ENCODE data around the gene LTBR. TPM values are rescaled to one million over a fixed set of nuclear protein-coding genes. Genes with fewer than 3 reads are reported as not detected.

LTBR gene
- total RNA-seq, result 16.4 and 17.0 TPM in 2 replicates
- long read RNA-seq, partial matches to known transcripts, result 1 of 5 reads
- long read RNA-seq, other reads (novel, unspliced or antisense), result 0 of 5 reads

- H3K4me3 Mint-ChIP-seq (ENCODE audit: unreplicated experiment), result no peak within 1 kb of the TSS
- H3K27me3 Mint-ChIP-seq (ENCODE audit: unreplicated experiment), result peaks cover 2% of the 10 kb centered on the region
- H3K4me1 Mint-ChIP-seq (ENCODE audit: unreplicated experiment), result peaks cover 23% of the 10 kb centered on the region
- no peak within 1 kb of the TSS for H3K27ac Mint-ChIP-seq (ENCODE audit: unreplicated experiment)
- no peak for TF ChIP-seq CTCF (IDR thresholded peaks at IDR 0.05)
- no peaks in the 10 kb centered on the region for H3K9me3 Mint-ChIP-seq (ENCODE audit: unreplicated experiment)
- no peaks in the 10 kb centered on the region for H3K36me3 Mint-ChIP-seq (ENCODE audit: unreplicated experiment)
- no peak for DNase-seq (ENCODE audit: extremely low spot score, unreplicated experiment)
Observed at GRCh38 chr12:6383572-6384498, at the start of gene LTBR. Gene LTBR (plus strand): TSS chr12:6384162. CDS start chr12:6384359, 197 bp downstream.

- Mint-ChIP-seq H3K9me3 (ENCODE audit: unreplicated experiment) (no peaks in the 10 kb centered on the region), H3K36me3 (ENCODE audit: unreplicated experiment) (peaks cover 26% of the 10 kb centered on the region)
Observed at GRCh38 chr12:6334359-6334758, 49.6 kb upstream of the LTBR start.

DNA sequence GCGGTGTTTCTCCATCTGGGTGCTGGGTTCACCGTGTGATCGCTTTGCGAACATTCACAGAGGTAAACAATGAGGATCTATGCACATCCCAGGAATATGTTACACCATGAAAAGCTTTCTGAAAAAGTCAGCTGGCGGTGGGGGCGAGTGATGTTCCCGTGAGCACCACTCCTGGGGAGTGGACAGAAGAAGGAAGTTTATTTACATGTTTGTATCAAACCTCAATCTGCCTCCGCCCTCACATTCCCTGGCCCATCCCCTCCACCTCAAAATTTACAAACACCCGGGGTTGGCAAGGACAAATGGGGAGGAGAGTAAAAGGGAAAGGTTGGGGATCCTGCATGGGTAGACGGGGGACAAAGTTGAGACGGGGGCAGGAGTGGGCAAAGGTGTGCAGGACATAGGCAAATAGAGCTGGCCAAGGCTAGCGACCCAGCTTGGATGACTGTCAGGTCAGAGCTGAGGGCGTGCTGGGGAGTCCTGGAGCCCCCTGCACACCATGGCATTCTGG is 49.0 kb upstream of the LTBR start:
- Mint-ChIP-seq H3K27me3 (ENCODE audit: unreplicated experiment) (no peaks in the 10 kb centered on the region), H3K4me1 (ENCODE audit: unreplicated experiment) (peaks cover 2% of the 10 kb centered on the region), H3K27ac (ENCODE audit: unreplicated experiment) (no peak overlapping the region), H3K36me3 (ENCODE audit: unreplicated experiment) (peaks cover 26% of the 10 kb centered on the region), H3K9me3 (ENCODE audit: unreplicated experiment) (no peaks in the 10 kb centered on the region), H3K4me3 (ENCODE audit: unreplicated experiment) (no peak overlapping the region)
- no peak for DNase-seq (ENCODE audit: extremely low spot score, unreplicated experiment)
- TF ChIP-seq CTCF (IDR thresholded peaks at IDR 0.05), result no peak

More at GRCh38 chr12:6334359-6334758, 49.6 kb upstream of the LTBR start:
- Mint-ChIP-seq H3K4me3 (ENCODE audit: unreplicated experiment) (no peak overlapping the region), H3K4me1 (ENCODE audit: unreplicated experiment) (peaks cover 2% of the 10 kb centered on the region), H3K27ac (ENCODE audit: unreplicated experiment) (no peak overlapping the region), H3K27me3 (ENCODE audit: unreplicated experiment) (no peaks in the 10 kb centered on the region)
- no peak for TF ChIP-seq CTCF (IDR thresholded peaks at IDR 0.05)
- DNase-seq (ENCODE audit: extremely low spot score, unreplicated experiment), result no peak

DNA sequence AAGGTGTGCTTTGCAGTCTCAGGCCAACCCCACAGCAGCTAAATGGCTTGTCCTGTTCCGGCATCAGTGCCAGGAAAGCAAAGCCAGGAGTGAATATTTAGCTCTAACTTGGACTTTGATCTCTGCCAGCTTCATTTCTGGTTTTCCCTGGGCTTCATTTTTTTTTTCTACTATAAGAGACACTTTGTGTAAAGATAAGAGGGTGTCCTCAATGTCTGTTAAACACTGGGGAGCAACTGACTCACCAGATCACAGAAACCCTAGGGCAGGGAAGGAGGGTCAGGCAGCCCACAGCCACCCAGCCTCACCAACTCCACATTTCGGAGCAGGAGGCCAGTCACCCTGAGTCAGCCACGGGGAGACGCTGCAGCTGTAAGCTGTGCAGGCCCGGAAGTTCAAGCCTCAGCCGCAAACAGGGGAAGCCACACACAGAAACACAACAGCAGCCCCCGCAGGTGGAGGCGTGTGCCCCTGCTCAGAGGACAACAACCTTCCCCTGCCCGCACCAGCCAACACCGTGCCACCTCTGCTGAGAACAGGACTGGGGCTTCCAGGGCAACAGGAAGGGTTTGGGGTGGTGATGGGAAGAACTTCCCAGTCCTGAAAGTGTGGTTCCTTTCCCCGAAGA is 48.4 kb upstream of the LTBR start:
- Mint-ChIP-seq H3K36me3 (ENCODE audit: unreplicated experiment) (peaks cover 26% of the 10 kb centered on the region), H3K27ac (ENCODE audit: unreplicated experiment) (no peak overlapping the region), H3K4me1 (ENCODE audit: unreplicated experiment) (peaks cover 2% of the 10 kb centered on the region), H3K4me3 (ENCODE audit: unreplicated experiment) (no peak overlapping the region), H3K27me3 (ENCODE audit: unreplicated experiment) (no peaks in the 10 kb centered on the region), H3K9me3 (ENCODE audit: unreplicated experiment) (no peaks in the 10 kb centered on the region)
- DNase-seq (ENCODE audit: extremely low spot score, unreplicated experiment), result no peak
- peak; percentile 60 for TF ChIP-seq CTCF (IDR thresholded peaks at IDR 0.05)

Data from osteocyte (in vitro differentiated cells).